ENCODE measurements around the gene ADGRF4. TPM values are rescaled to one million over a fixed set of nuclear protein-coding genes. Genes with fewer than 3 reads are reported as not detected.

Gene ADGRF4
- total RNA-seq, 3 donors from 2014 or later (not counting 1 experiment from before 2014, with no cell fraction given): not detected

GRCh38 chr6:47661960-47662359, 36.4 kb upstream of the ADGRF4 start:
- Mint-ChIP-seq H3K27ac (no peak overlapping the region), H3K4me3 (no peak overlapping the region), H3K4me1 (peaks cover 5% of the 10 kb centered on the region in 2 donors), H3K36me3 (no peaks in the 10 kb centered on the region), H3K9me3 (peaks cover 0 to 2% of the 10 kb centered on the region in 2 donors), H3K27me3 (ENCODE audit: low read depth in 2 of 2) (peaks cover 6 to 7% of the 10 kb centered on the region in 2 donors)
- intact Hi-C loops (cut with micrococcal nuclease): no loop called here
- no peak for DNase-seq
- Histone ChIP-seq H3K27ac (ENCODE audit: low read length) (no peak overlapping the region), H3K36me3 (ENCODE audit: control insufficient read depth, insufficient read depth, low read length) (no peaks in the 10 kb centered on the region), H3K9me3 (ENCODE audit: control insufficient read depth, insufficient read depth, low read length) (no peaks in the 10 kb centered on the region), H3K27me3 (ENCODE audit: control insufficient read depth, insufficient read depth, low read length) (no peaks in the 10 kb centered on the region), H3K4me1 (ENCODE audit: control insufficient read depth, insufficient read depth, low read length) (no peaks in the 10 kb centered on the region), H3K4me3 (ENCODE audit: low read length) (no peak overlapping the region)
- ATAC-seq: no peak
- TF ChIP-seq CTCF (IDR thresholded peaks at IDR 0.05): no peak
- WGBS (ENCODE audit: insufficient coverage): 76% methylated on average over 4 of the region's 5 CpGs

GRCh38 chr6:47663462-47664216, 34.7 kb upstream of the ADGRF4 start:
- no peaks in the 10 kb centered on the region for H3K9me3 ChIP-seq (ENCODE audit: control insufficient read depth, insufficient read depth, low read length)
- ATAC-seq (no peak), DNase-seq (no peak)
- peaks cover 0 to 2% of the 10 kb centered on the region in 2 donors for H3K9me3 Mint-ChIP-seq
- no peak overlapping the region for H3K4me3 Mint-ChIP-seq
- no peak for TF ChIP-seq CTCF (IDR thresholded peaks at IDR 0.05)
- no peak overlapping the region for H3K27ac Mint-ChIP-seq
- H3K27me3 ChIP-seq (ENCODE audit: control insufficient read depth, insufficient read depth, low read length): no peaks in the 10 kb centered on the region
- WGBS (ENCODE audit: insufficient coverage): 95% methylated on average over 7 of the region's 13 CpGs
- peaks cover 6 to 7% of the 10 kb centered on the region in 2 donors for H3K27me3 Mint-ChIP-seq (ENCODE audit: low read depth in 2 of 2)
- no peaks in the 10 kb centered on the region for H3K36me3 Mint-ChIP-seq
- H3K27ac ChIP-seq (ENCODE audit: low read length): no peak overlapping the region
- no peaks in the 10 kb centered on the region for H3K4me1 ChIP-seq (ENCODE audit: control insufficient read depth, insufficient read depth, low read length)
- H3K36me3 ChIP-seq (ENCODE audit: control insufficient read depth, insufficient read depth, low read length): no peaks in the 10 kb centered on the region
- H3K4me3 ChIP-seq (ENCODE audit: low read length): no peak overlapping the region
- intact Hi-C loops (cut with micrococcal nuclease): no loop called here
- peaks cover 5% of the 10 kb centered on the region in 2 donors for H3K4me1 Mint-ChIP-seq

GRCh38 chr6:47665112-47665511, 33.3 kb upstream of the ADGRF4 start:
- DNase-seq: no peak
- no peak overlapping the region for H3K27ac ChIP-seq (ENCODE audit: low read length)
- intact Hi-C loops (cut with micrococcal nuclease): no loop called here
- no peaks in the 10 kb centered on the region for H3K27me3 ChIP-seq (ENCODE audit: control insufficient read depth, insufficient read depth, low read length)
- Mint-ChIP-seq H3K36me3 (no peaks in the 10 kb centered on the region), H3K27me3 (ENCODE audit: low read depth in 2 of 2) (peaks cover 6 to 15% of the 10 kb centered on the region in 2 donors), H3K4me3 (no peak overlapping the region), H3K9me3 (peaks cover 0 to 2% of the 10 kb centered on the region in 2 donors), H3K4me1 (peaks cover 5% of the 10 kb centered on the region in 2 donors), H3K27ac (no peak overlapping the region)
- WGBS (ENCODE audit: insufficient coverage): 85% methylated on average over 3 of the region's 3 CpGs
- no peak for TF ChIP-seq CTCF (IDR thresholded peaks at IDR 0.05)
- ATAC-seq: no peak
- H3K4me1 ChIP-seq (ENCODE audit: control insufficient read depth, insufficient read depth, low read length): no peaks in the 10 kb centered on the region
- no peak overlapping the region for H3K4me3 ChIP-seq (ENCODE audit: low read length)
- no peaks in the 10 kb centered on the region for H3K9me3 ChIP-seq (ENCODE audit: control insufficient read depth, insufficient read depth, low read length)
- no peaks in the 10 kb centered on the region for H3K36me3 ChIP-seq (ENCODE audit: control insufficient read depth, insufficient read depth, low read length)

Data from natural killer cell (primary cell).